TTC549 (cell line): ENCODE measurements around the gene APBA1.

ENCODE experiments used
- FAIRE-seq: peaks from 2 replicates; lab custom pipeline; 2012; peaks lifted over from hg19 to GRCh38; lab: Jason Lieb, UNC

APBA1 gene

DNA sequence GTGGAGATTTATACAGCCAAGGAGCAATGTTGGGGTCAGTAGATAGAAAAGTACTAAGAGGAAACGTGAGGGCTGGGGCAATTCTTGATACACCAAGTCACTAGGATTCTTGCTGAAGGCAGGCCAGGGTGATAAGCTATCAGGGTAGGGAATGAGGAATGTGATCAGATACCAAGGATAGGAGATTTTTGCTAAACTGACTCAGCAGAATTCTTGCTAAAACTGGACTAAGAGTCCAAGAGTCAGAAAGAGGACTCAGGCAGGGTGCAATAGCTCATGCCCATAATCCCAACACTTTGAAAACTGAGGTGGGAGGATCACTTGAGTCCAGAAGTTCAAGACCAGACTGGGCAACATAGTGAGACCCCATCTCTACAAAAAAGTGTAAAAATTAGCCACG is 275.4 kb downstream of the APBA1 start:
- no peak for FAIRE-seq

- FAIRE-seq: no peak
Observed at GRCh38 chr9:69395718-69396117, 276.5 kb downstream of the APBA1 start.

DNA sequence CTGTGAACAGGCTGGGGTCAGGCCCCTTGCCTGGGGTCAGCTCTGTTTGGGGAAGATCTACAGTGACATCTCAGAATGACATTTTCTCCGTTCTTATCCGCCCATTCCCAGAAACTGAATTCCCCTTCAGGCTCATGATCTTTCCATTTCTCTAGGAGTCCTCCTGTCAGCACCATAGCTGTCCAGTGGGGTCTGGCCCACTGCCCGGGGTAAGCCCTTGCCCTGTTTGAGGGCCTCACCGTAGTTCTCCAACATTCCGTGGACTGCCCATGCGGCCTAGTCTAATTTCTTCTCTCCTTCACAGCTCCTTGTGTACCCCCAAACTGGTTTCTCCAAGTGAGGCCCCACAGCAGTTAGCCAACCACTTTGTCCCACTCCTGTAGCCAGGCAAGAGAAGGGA is 278.7 kb downstream of the APBA1 start:
- no peak for FAIRE-seq

GRCh38 chr9:69392826-69393225 is 279.3 kb downstream of the APBA1 start:
- no peak for FAIRE-seq

- FAIRE-seq: no peak
Observed at GRCh38 chr9:69391946-69392345, 280.2 kb downstream of the APBA1 start.

- FAIRE-seq: no peak
Observed at GRCh38 chr9:69391487-69391886, 280.7 kb downstream of the APBA1 start.

- FAIRE-seq: no peak
Observed at GRCh38 chr9:69389437-69389995, 282.7 kb downstream of the APBA1 start.

GRCh38 chr9:69388596-69388995 is 283.6 kb downstream of the APBA1 start:
- no peak for FAIRE-seq

DNA sequence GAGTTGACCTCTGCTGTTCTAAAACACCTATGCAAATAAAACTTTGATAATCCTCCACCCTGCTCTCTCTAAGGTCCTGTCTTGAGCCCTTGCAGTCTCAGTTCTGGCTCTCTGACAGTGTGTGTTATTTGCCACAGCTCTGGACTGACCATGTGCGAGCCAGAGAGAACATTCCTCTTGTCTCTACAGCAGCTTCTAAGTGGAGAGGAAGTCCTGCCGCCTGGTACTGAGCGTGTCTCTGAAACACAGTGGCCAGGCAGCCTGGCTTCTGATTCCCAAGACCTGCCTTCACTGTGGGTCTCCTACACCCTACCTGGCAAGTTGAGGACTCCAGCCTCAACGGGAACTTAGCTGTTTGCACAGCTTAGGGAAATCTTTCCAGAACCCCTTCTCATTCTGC is 285.5 kb downstream of the APBA1 start:
- FAIRE-seq: no peak

DNA sequence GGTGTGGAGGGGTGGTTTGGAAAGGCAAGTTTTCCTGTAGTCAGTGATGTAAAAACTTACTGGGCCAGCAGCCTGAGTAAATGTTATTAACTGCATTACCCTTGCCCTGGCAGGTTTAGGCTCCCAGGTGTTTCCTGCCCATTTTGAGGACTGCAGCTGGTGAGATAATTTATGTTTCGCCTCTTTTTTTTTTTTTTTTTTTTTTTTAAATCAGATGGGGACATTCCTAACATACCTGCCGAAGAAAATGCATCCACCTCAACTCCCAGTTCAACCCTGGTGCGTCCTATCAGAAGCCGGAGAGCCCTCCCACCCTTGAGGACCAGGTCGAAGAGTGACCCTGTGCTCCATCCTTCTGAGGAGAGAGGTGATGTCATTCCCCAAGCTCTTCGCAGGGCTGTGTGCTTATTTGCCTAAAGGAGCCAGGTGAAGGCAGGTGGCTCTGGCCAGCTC is 286.6 kb downstream of the APBA1 start:
- no peak for FAIRE-seq

DNA sequence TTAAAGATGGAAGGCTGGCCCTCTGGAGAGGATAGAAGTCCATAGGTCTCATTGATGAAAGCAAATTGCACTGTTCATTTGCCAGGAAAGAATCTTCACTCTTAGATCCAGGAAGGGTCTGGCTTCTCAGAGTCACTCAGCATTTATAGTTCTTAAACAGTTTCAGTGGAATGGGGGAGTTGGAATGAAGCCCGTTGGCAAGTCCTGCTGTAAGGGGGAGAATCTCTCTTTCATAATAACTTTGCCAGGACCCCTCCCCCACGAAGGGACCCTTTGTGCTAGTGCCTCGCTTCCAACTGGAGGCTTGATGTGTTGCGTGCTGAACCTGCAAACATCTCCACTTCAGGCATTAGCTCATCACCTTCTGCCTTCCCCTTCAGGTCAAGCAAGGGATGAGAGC is 290.0 kb downstream of the APBA1 start:
- FAIRE-seq: no peak

GRCh38 chr9:69380811-69381210 is 291.4 kb downstream of the APBA1 start:
- FAIRE-seq: no peak

DNA sequence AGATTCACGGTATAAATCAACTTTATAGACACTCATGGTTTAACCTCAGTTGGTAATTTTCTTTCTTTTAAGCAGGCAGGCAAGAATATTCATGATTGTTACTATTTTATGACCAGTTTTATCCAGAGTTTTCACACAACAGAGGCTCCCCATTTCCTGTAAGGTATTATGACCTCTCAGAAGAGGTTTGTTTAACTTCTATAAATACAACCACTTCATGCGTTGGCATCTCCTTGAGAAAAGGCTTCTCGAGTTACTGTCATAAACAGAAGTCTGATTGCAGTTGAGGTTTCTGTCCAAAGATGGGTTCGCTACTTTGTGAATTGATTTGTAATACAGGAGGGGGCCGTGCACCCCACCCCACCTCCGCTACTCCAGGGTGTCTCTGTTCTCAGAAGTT is 291.9 kb downstream of the APBA1 start:
- no peak for FAIRE-seq

DNA sequence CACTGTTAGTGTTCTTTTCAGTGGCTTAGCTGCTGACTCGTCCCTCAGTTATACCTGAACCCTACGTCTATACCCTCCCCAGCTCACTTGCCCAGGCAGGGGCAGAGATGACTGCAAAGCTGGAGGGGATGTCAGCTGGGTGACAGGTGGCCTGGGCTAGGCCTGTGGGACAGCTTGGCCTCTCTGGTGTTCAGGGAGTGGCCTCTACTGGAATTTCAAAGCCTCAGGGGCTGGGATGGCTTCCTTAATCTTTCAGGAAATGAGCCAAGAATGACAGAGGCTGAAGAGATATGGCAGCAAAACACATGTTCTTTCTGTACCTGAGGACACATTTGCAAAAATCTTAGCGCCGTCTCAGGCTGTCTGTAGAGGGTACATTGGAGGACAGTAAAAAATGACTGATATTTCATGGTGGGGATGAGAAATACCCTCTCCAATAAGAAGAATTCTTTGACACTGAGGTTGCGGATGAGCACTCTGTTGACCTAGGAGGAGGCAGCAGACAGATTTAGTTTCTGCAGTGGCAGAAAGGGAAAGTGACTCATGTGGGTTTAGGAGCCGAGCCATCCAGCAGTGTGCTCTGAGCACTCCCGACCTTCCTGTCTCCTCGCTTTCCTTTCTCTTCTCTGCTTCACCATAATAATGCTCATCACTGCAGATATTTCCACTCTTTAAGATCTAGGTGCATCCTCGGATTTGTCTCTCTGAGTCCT is 292.7 kb downstream of the APBA1 start:
- FAIRE-seq: no peak

DNA sequence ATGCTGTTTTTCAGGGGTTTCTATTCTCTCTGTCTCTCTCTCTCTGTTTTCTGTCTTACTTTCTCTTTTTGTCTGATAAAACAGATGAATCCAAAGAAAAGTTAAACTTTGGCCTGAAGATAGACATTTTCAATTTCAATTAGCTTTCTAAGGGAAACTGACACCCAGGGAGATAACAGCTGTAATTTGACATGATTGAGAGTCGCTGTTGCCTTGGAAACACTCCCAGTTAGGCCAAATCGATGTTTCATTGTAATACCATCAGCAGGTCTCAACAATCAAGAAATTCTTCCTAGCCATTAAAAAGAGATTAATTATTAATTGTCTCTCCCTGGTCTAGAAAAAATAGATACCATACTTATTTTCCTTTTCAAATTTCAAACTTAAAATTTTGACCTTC is 294.2 kb downstream of the APBA1 start:
- no peak for FAIRE-seq
